ENCODE data around the gene LAPTM4A. TPM values are rescaled to one million over a fixed set of nuclear protein-coding genes. Genes with fewer than 3 reads are reported as not detected.

LAPTM4A gene
- total RNA-seq, 1 experiment from 2014 or later, result 123 TPM

DNA sequence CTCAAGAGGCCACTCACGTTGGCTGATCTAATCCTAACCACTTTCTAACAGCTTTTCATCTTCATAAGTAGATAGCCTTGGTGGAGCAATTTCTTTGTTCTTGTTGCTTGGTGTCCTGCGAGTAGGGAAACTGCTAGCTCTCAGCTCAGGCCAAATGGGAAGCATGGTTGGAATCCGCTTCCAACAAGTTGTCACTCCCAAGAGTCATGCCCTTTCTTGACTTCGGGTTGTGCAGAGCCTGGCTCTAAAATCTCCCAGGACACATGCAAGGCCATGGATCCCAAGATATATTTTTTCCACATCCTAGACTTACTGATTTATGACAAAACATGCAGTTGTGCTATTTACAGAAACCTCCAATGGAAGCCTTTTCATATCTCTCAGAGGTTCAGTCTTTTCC lies 31.7 kb downstream of the LAPTM4A start:
- Histone ChIP-seq H3K4me1 (ENCODE audit: control insufficient read depth, insufficient read depth, low read length) (no peaks in the 10 kb centered on the region), H3K27ac (ENCODE audit: low read length) (no peak overlapping the region), H3K36me3 (ENCODE audit: control insufficient read depth, insufficient read depth, low read length) (no peaks in the 10 kb centered on the region), H3K27me3 (ENCODE audit: control insufficient read depth, insufficient read depth, low read length) (no peaks in the 10 kb centered on the region), H3K4me3 (ENCODE audit: low read depth in 2 of 2, low read length in 2 of 2) (no peak overlapping the region), H3K9me3 (ENCODE audit: control insufficient read depth, insufficient read depth, low read depth, low read length) (no peaks in the 10 kb centered on the region)
- in situ Hi-C loops (cut with HindIII; ENCODE audit: low pct_unique_long_range_greater_than_20kb, low sequenced_read_pairs), result no loop called here
- no TSS peak for BruUV-seq (replicated peaks)
- ATAC-seq (no peak), DNase-seq (ENCODE audit: low read depth, low spot score) (no peak)
- no peak for TF ChIP-seq REST (IDR thresholded peaks at IDR 0.05; ENCODE audit: insufficient read depth in 1 of 2, low read depth in 2 of 2, low read length in 1 of 2)
- TF ChIP-seq TCF7L2 (IDR thresholded peaks at IDR 0.05; ENCODE audit: low read depth, low read length), result no peak
- TF ChIP-seq POLR2AphosphoS5 (IDR thresholded peaks at IDR 0.05; ENCODE audit: low read depth, low read length), result no peak
- ChIA-PET CTCF (no interaction called here), POLR2A (no interaction called here)
- intact Hi-C loops (cut with micrococcal nuclease; ENCODE audit: unreplicated experiment), result no loop called here

GRCh38 chr2:20018601-20019152 lies 32.8 kb downstream of the LAPTM4A start:
- TF ChIP-seq POLR2AphosphoS5 (IDR thresholded peaks at IDR 0.05; ENCODE audit: low read depth, low read length), result no peak
- no peak for TF ChIP-seq REST (IDR thresholded peaks at IDR 0.05; ENCODE audit: insufficient read depth in 1 of 2, low read depth in 2 of 2, low read length in 1 of 2)
- TF ChIP-seq, protein P1, sequence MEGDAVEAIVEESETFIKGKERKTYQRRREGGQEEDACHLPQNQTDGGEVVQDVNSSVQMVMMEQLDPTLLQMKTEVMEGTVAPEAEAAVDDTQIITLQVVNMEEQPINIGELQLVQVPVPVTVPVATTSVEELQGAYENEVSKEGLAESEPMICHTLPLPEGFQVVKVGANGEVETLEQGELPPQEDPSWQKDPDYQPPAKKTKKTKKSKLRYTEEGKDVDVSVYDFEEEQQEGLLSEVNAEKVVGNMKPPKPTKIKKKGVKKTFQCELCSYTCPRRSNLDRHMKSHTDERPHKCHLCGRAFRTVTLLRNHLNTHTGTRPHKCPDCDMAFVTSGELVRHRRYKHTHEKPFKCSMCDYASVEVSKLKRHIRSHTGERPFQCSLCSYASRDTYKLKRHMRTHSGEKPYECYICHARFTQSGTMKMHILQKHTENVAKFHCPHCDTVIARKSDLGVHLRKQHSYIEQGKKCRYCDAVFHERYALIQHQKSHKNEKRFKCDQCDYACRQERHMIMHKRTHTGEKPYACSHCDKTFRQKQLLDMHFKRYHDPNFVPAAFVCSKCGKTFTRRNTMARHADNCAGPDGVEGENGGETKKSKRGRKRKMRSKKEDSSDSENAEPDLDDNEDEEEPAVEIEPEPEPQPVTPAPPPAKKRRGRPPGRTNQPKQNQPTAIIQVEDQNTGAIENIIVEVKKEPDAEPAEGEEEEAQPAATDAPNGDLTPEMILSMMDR (IDR thresholded peaks at IDR 0.05), result no peak
- TF ChIP-seq TCF7L2 (IDR thresholded peaks at IDR 0.05; ENCODE audit: low read depth, low read length), result no peak
- no peak for TF ChIP-seq SIN3A (IDR thresholded peaks at IDR 0.05; ENCODE audit: borderline replicate concordance, insufficient read depth, low read depth, low read length)
- Histone ChIP-seq H3K27me3 (ENCODE audit: control insufficient read depth, insufficient read depth, low read length) (no peaks in the 10 kb centered on the region), H3K4me1 (ENCODE audit: control insufficient read depth, insufficient read depth, low read length) (no peaks in the 10 kb centered on the region), H3K27ac (ENCODE audit: low read length) (no peak overlapping the region), H3K4me3 (ENCODE audit: low read depth in 2 of 2, low read length in 2 of 2) (no peak overlapping the region), H3K9me3 (ENCODE audit: control insufficient read depth, insufficient read depth, low read depth, low read length) (no peaks in the 10 kb centered on the region), H3K36me3 (ENCODE audit: control insufficient read depth, insufficient read depth, low read length) (no peaks in the 10 kb centered on the region)
- no TSS peak for BruUV-seq (replicated peaks)
- CTCF ChIA-PET, result interaction anchor here (0.6 kb wide), 1 partner anchor 76 kb away, joined by 3 read pairs; no protein-coding TSS in a partner anchor
- POLR2A ChIA-PET, result no interaction called here
- in situ Hi-C loops (cut with HindIII; ENCODE audit: low pct_unique_long_range_greater_than_20kb, low sequenced_read_pairs) (no loop called here), intact Hi-C loops (cut with micrococcal nuclease; ENCODE audit: unreplicated experiment) (no loop called here)
- ATAC-seq (no peak), DNase-seq (ENCODE audit: low read depth, low spot score) (no peak)
